ENCODE results near the gene TLR4.

GRCh38 chr9:117687532-117687931, 16.7 kb upstream of the TLR4 start:
- TF ChIP-seq POLR2A (IDR thresholded peaks at IDR 0.05) (no peak), POLR2AphosphoS5 (IDR thresholded peaks at IDR 0.05) (no peak)
